GM12874 (cell line): ENCODE data around the gene CD83.

ENCODE experiments used
- TF ChIP-seq, protein P1 (sequence below): IDR thresholded peaks from 2 replicates; pipeline ENCODE4 v1.5.1; 2011; ENCODE audit warnings: low read depth, mild to moderate bottlenecking, control low read depth, low read length, moderate library complexity; ENCODE audit not compliant: insufficient read depth

The CD83 gene

GRCh38 chr6:14144678-14145113, 27.1 kb downstream of the CD83 start:
- TF ChIP-seq, protein P1, sequence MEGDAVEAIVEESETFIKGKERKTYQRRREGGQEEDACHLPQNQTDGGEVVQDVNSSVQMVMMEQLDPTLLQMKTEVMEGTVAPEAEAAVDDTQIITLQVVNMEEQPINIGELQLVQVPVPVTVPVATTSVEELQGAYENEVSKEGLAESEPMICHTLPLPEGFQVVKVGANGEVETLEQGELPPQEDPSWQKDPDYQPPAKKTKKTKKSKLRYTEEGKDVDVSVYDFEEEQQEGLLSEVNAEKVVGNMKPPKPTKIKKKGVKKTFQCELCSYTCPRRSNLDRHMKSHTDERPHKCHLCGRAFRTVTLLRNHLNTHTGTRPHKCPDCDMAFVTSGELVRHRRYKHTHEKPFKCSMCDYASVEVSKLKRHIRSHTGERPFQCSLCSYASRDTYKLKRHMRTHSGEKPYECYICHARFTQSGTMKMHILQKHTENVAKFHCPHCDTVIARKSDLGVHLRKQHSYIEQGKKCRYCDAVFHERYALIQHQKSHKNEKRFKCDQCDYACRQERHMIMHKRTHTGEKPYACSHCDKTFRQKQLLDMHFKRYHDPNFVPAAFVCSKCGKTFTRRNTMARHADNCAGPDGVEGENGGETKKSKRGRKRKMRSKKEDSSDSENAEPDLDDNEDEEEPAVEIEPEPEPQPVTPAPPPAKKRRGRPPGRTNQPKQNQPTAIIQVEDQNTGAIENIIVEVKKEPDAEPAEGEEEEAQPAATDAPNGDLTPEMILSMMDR: peak; percentile 95

DNA sequence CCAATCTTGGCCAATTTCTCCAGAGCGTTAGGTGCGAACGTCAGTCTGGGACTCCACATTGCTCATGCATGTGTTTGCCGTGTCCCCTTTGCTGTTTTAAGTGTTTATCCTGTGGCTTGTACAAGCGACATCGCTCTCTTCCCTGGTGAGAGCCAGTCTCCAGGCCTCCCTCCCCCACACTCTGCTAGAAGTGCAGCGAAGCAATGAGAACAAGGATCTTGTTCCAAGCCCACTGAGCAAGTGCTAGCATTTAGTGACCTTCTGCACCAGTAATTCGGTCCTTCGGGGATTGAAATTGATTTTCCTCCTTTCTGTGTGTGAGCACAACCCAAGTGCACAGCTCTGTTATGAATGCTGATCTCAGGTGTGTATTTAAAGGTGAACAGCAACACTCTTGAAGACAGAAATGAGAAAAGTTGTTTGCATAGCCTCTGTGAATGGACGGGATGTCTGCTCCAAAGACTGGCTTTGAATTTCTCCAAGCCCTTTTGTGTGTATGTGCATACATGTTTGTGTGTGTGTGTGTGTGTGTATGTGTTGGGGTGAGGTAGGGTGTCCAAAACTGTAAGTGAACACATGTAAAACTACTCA, 29.0 kb downstream of the CD83 start:
- TF ChIP-seq, protein P1: no peak

DNA sequence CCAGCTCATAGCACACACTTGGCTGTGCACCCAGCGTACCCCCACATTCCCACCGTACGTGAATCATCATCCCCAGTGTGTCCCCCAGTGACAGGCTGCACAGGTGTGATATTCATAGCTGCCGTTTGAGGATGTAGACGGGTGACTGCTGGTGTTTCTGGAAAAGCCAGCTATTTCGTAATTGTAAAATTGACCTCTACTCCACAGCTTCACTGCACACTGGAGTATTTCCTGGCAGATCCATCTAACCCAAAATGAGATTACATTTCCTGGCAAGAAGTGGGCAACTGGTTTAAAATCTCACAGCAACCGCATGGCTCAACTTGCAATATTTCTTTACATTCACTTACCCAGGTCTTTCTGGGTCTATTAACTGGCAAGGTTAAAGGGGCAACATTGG, 30.3 kb downstream of the CD83 start:
- TF ChIP-seq, protein P1: no peak

DNA sequence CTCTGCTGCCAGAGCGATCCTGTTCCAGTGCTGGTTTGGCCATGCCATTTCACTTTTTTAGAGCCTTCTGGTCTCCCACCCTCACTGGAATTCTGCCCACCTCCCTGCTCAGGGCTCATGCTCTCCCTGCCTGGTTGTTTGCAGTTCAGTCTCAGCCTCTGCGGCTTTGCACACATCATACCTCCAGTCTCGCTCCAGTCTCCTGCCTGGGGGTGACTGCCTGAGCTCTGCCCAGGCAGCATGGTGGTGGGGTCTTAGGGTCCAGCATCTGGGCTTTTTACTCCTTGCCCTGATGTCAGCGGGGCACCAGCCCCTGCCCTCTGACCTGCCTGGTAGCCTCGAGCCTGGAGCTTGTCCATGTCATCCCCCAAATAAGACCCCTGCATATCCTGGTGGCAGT, 30.9 kb downstream of the CD83 start:
- TF ChIP-seq, protein P1: no peak

GRCh38 chr6:14149053-14149738, 31.6 kb downstream of the CD83 start:
- TF ChIP-seq, protein P1: no peak

DNA sequence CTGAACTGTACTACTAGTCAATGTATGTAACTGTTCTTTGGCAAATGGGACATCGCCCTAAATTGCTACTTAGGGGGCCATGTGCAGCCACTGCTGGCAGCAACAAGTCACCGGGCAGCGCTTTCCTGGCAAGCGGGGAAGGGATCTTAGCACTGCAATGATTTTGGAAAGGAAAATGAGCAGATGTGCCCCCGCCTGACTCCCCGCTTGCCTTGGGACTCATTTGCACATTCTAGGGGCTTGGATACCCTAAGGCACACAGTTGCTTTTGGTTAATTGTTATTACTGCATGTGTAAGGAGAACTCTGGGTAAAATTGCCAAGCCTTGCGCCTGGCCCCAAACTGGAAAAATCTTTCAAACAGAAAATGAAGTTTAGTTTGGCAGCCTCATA, 32.2 kb downstream of the CD83 start:
- TF ChIP-seq, protein P1: no peak

DNA sequence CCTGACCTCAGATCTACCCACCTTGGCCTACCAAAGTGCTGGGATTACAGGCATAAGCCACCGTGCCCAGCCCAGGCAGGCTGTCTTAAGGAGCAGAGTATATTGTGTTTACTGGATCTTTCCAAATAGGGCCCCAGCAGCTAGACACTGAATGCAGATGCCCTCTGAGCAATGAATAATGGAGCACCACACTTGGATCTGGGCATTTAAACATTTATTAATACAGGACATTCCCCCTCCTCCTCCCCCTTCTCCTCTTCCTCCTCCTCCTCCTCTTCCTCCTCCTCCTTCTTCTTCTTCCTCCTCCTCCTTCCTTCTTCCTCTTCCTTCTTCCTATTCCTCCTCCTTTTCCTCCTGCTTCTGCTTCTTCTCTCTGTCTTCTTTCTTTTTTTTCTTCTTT, 34.2 kb downstream of the CD83 start:
- TF ChIP-seq, protein P1: no peak
